LHCN-M2 (cell line): Measurements from ENCODE around the gene TSG101. TPM values are rescaled to one million over a fixed set of nuclear protein-coding genes. Genes with fewer than 3 reads are reported as not detected.

Source experiments
- total RNA-seq: library from RNA; depleted of rRNA; stranded (reverse); fragments of >200 nt; gene quantifications from 2 replicates; pipeline ENCODE4 v1.2.3, GENCODE V29; 2014; rRNA removed

TSG101 gene
- total RNA-seq, 1 experiment from 2014 or later = 142 TPM

Other genes with a start within 250 kb of the TSG101 start
- 29.0 and 34.6 TPM in 2 replicates for gene HPS5, start 204.8 kb downstream of the TSG101 start, total RNA-seq
- gene GTF2H1, start 204.4 kb downstream of the TSG101 start, total RNA-seq = 74.3 and 74.6 TPM in 2 replicates
- gene LDHA, start 132.4 kb downstream of the TSG101 start, total RNA-seq = 1,725 and 1,848 TPM in 2 replicates
- gene LDHC, start 114.6 kb downstream of the TSG101 start, total RNA-seq = not detected in 2 replicates
- not detected in 2 replicates for gene LDHAL6A, start 71.1 kb downstream of the TSG101 start, total RNA-seq
- gene UEVLD, start 61.8 kb upstream of the TSG101 start, total RNA-seq = 28.2 and 40.2 TPM in 2 replicates
- 0.06 and 3.7 TPM in 2 replicates for gene MISFA, start 72.8 kb upstream of the TSG101 start, total RNA-seq
- gene SPTY2D1, start 107.4 kb upstream of the TSG101 start, total RNA-seq = 19.7 and 27.8 TPM in 2 replicates
- 1.6 and 2.1 TPM in 2 replicates for gene TMEM86A, start 171.8 kb upstream of the TSG101 start, total RNA-seq
- gene IGSF22, start 199.2 kb upstream of the TSG101 start, total RNA-seq = not detected in 2 replicates